HG03575 (cell line): ENCODE measurements around the gene TK1.
"Not testable (repeated sequence)": the region's sequence is repeated elsewhere in the genome, so short reads cannot be mapped to it uniquely, and the experiment has no call there.

Experiments
- ATAC-seq: cut with Tn5 transposase; IDR thresholded peaks from one replicate; pipeline ENCODE4 v1.9.1; 2021; ENCODE audit not compliant: unreplicated experiment, insufficient number of reproducible peaks, low FRiP score; ENCODE audit errors: extremely low read depth

TK1 gene

GRCh38 chr17:78183916-78184315 is 2.9 kb downstream of the TK1 start:
- no peak for ATAC-seq

DNA sequence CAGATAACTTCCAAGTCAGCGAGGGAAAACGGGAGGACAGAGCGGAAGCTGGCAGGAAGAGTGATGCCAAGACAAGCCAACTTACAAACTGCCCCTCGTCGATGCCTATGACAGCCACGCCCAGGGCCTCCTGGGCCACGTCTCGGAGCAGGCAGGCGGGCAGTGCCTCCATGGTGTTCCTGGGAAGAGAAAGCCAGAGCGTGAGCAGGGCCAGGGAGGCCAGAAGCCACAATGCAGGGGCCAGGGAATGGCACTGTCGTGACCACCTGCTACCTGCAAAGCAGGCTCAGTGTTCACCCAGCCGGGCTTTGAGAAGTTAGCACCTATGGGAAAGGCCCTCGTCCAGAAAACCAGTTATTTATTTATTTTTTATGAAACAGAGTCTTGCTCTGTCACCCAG is 4.3 kb downstream of the TK1 start:
- no peak for ATAC-seq

DNA sequence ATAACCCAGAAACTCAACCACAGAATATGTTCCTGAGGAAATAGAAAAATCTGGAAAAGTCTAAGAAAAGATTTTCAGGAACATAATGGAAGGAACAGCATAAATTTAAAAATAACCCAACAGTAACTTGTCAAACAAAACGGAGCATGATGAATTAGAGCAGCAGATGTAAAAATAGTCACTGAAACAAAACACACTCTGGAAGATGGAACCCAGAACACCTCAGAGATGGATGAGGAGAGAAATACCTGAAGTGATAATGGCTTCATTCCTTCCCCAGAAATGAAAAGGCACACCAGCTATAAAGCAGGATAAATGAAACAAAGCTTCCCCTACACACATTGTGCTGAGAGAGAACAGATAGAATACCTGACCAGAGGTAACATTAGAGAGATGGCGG is 6.3 kb downstream of the TK1 start:
- ATAC-seq, result no peak

DNA sequence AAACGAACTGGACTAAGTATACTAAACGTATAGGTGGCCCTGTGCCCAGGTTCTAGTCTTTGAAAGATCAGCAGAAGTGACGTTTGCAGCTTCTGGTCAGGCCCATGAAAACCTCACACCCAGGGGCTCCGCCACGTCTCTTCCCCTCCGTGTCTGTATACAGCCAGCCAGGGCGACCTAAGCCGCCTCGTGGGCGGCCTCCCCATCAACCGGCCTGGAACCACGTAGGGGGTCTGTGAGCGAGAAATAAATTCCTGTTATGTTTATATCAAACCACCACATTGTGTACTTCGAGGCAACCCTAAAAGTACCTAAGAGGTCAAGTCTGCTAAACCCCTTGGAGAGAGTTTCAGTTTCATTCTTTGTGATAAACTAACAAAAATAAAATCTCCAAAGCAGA is 6.8 kb downstream of the TK1 start:
- ATAC-seq, result no peak

DNA sequence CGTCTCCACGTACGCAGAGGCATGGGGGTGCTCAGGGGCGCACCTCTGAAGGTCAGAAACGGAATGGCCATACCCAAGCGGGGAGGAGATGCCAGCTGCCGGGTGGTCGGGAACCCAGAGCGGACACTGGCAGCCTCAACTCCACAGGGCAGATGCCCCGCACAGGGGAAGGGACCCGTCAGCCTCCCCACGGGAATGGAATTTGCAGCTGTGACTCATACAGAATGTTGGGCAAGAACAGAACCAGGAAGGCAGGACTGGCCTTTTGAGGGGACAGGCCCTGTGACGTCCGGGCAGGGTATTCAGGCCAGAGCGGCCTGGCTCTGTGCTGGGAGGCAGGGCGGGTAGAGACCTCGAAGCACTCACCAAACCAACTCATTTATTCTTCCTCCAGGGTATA is 7.5 kb downstream of the TK1 start:
- ATAC-seq, result no peak

GRCh38 chr17:78176548-78177025 is 10.3 kb downstream of the TK1 start:
- ATAC-seq, result no peak

GRCh38 chr17:78175643-78175981 is 11.2 kb downstream of the TK1 start:
- no peak for ATAC-seq

DNA sequence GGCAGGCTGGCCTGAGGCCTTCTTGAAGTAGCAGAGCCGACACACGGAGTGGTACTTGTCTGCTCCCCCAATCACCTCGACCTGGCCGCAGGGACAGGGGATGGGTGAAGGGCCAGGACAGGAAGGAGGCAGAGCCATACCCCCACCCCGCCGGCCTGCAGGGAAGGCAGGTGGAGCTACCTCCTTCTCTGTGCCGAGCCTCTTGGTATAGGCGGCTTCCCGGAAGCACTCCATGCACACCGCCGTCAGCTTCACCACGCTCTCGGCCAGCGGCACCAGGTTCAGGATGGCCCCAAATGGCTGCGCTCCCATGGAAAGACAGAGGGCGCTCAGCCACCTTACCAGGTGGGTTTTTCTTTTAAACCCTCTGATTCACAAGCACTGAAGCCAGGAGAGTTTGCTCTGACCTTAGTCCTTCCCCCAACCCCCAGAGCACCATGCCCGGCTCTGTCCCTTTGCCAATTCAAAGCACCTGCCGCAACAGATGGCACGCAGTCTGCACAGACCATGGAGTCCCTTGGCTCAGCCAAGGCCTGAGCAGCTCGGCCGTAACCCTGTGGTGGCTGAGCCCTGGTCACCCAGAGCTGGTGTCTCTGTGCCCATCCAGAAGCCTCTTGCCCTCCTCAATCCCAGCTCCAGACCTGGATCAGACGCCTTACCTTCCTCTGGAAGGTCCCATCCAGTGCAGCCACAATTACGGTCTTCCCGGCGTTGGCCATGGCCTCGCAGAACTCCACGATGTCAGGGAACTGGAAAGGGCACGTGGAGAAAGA is 11.8 kb downstream of the TK1 start:
- ATAC-seq, result no peak

GRCh38 chr17:78174346-78174869 is 12.4 kb downstream of the TK1 start:
- no peak for ATAC-seq

DNA sequence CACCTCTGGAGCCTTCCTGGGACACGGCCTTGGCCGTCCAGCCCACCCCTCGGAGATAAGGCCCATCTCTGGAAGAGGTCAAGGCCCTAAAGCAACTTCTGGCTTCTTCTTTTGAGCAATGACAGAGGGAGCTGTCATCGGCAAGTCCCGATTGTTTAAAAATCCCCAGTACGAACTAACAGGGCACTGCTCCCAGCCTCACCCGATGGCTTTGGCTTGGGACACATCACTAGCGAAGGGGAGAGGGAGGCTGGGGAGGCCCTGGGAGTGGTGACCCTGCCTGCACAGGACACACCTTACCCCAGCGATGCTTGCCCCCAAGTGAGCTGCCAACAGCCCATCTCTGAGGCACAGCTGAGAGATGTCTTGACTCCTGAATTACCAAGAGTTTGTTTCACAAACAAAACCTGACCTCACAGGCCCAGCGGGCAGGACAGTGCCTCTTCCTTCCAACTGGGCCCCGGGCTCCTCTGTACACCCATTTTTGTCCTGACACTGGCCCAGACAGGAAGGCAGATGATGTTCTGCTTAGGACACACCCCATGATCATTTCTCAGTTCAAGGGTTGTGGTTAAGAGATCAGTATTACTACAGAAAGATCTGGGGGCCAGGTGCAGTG is 13.6 kb downstream of the TK1 start:
- no peak for ATAC-seq

DNA sequence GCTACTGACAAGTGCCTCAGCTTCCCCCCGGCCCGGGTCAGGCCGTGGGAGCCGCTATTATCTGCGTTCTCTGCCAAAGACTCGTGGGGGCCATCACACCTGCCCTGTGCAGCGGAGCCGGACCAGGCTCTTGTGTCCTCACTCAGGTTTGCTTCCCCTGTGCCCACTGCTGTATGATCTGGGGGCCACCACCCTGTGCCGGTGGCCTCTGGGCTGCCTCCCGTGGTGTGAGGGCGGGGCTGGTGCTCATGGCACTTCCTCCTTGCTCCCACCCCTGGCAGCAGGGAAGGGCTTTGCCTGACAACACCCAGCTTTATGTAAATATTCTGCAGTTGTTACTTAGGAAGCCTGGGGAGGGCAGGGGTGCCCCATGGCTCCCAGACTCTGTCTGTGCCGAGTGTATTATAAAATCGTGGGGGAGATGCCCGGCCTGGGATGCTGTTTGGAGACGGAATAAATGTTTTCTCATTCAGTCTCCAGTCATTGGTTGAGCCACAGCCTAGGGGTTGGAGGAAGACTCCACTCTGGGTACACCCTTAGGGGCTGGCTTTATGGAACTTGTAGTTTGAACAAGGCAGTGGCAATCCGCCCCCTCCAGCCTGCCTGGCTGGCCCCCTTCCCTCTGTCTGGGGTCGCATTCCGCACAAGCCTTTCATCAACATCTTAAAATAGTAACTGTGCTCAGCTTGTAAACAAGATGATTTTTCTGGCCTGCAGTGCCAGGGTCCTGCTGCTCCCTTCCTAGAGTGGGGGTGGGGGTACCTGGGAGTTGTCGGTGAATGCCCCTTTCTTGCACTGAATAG is 14.4 kb downstream of the TK1 start:
- ATAC-seq, result no peak

- not testable (repeated sequence) for ATAC-seq
Observed at GRCh38 chr17:78171591-78172248, 15.1 kb downstream of the TK1 start.

DNA sequence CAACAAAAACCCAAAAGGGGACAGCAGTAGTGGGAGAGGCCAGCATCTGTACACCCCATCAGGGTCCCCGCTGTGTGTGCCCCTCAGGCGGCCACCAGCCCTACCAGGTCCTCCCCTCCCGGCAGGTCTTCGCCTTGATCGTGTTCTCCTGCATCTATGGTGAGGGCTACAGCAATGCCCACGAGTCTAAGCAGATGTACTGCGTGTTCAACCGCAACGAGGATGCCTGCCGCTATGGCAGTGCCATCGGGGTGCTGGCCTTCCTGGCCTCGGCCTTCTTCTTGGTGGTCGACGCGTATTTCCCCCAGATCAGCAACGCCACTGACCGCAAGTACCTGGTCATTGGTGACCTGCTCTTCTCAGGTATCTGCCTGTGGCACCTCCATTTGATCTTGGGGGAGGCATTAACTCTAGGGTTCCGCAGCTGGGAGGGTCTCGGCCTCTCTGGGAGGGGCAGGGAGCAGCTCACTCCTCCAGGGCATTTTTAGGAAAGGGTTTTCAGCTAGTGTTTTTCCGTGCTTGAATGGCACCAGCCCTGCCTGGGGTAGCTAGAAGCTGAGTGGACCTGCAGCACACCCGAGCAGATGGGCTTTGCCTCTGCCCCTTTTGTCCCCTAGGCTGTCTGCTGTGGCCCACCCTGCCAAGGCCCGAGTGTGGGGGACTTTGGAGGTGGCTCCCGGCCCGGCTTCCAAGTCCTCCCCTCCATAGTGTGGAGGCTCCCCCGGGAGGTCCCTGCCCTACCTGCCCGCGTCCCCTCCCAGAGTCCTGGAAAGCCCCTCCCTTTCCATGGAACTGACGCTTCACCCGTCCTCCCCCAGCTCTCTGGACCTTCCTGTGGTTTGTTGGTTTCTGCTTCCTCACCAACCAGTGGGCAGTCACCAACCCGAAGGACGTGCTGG is 15.9 kb downstream of the TK1 start:
- ATAC-seq, result no peak

GRCh38 chr17:78168903-78169793 is 17.7 kb downstream of the TK1 start:
- no peak for ATAC-seq

GRCh38 chr17:78168242-78168902 is 18.5 kb downstream of the TK1 start, which contains the start of gene SYNGR2:
Gene SYNGR2 (plus strand): TSS chr17:78168581. CDS start chr17:78168617, 36 bp downstream.
- ATAC-seq, result no peak

DNA sequence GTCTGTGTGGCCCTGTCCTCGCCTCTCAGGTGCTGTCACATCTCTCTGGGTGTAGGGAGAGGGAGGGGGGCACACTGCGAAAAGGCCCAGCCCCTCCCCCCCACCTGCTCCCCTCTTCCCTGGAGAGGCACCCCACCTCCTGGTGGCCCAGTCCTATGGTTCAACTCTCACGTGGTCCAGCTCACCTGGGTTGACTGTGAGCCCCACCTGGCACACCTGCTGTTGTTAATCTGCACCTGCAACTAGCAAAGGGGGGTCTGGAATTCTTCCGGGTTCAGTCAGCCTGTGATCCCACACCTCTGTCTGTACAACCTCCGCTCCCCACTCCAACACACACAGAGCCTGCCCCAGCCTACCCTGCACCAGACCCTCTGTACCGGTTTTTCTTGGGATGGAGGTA is 20.4 kb downstream of the TK1 start:
- no peak for ATAC-seq
